Right cardiac atrium (tissue), 5 donors: ENCODE measurements around the gene SLC19A1. TPM values are rescaled to one million over a fixed set of nuclear protein-coding genes. Genes with fewer than 3 reads are reported as not detected.

Experiments
- ATAC-seq, 2 donors: fragments of 200-7000 bp; cut with Tn5 transposase; one replicate each; pipeline versions ENCODE4 v1.8.0 to v1.9.1; 2020; ENCODE audit warnings: moderate library complexity in 2 of 2, mild to moderate bottlenecking in 1 of 2
- DNase-seq, 3 donors: peaks; one replicate each; pipeline ENCODE4 v3.0.0-alpha.2; 2020
- H3K27ac ChIP-seq: one replicate; pipeline ENCODE4 v1.5.1; 2013; ENCODE audit warnings: mild to moderate bottlenecking, low read length, control low read depth, moderate library complexity
- H3K27me3 ChIP-seq: one replicate; pipeline ENCODE4 v1.6.1; 2013; ENCODE audit not compliant: control insufficient read depth, insufficient read depth
- H3K4me1 ChIP-seq: one replicate; pipeline ENCODE4 v1.6.1; 2013; ENCODE audit warnings: low read length; ENCODE audit not compliant: control insufficient read depth, insufficient read depth
- H3K4me3 ChIP-seq: one replicate; pipeline ENCODE4 v1.5.1; 2013; ENCODE audit warnings: low read length, control low read depth
- H3K9me3 ChIP-seq: one replicate; pipeline ENCODE4 v1.6.1; 2013; ENCODE audit warnings: low read length; ENCODE audit not compliant: control insufficient read depth
- WGBS: extraction: QIAGEN DNeasy Blood & Tissue Kit; methylation state at CpG from one replicate; pipeline ENCODE4 v1.1.7; 2013; 5-methylcytosine and 5-hydroxymethylcytosine counted together
- intact Hi-C, 4 donors: fragments of 100-400 bp; cut with DNase I; formaldehyde crosslinking; loops; one replicate each; pipeline versions ENCODE4 v1.11.0 to v1.14.0; 2022 to 2023
- polyA plus RNA-seq: library from polyadenylated mRNA; stranded (reverse); fragments of 200-250 nt; gene quantifications from one replicate; pipeline ENCODE4 v1.2.3, GENCODE V29; 2013
- total RNA-seq, 4 donors: library from RNA; stranded (reverse); fragmentation: NEBNext Ultra II Directional; extraction: Animal tissue kit (Norgen Biotek cat#: 25700); gene quantifications; one replicate each; pipeline ENCODE4 v1.2.1, GENCODE V29; 2021
- donor health status: healthy with polysubstance abuse.
- donor health status: DM: no; HTN: yes; CAD: no.
- donor health status: DM: no; HTN: no; CAD: no.
- donor health status: DM: no; HTN: yes; CAD: no; lungs with severe emphysema.
- donor health status: DM: yes; HTN: yes; CAD: no.

SLC19A1 gene
- total and polyA plus RNA-seq, 5 donors = 2.3 to 5.0 (median 3.9) TPM

DNA sequence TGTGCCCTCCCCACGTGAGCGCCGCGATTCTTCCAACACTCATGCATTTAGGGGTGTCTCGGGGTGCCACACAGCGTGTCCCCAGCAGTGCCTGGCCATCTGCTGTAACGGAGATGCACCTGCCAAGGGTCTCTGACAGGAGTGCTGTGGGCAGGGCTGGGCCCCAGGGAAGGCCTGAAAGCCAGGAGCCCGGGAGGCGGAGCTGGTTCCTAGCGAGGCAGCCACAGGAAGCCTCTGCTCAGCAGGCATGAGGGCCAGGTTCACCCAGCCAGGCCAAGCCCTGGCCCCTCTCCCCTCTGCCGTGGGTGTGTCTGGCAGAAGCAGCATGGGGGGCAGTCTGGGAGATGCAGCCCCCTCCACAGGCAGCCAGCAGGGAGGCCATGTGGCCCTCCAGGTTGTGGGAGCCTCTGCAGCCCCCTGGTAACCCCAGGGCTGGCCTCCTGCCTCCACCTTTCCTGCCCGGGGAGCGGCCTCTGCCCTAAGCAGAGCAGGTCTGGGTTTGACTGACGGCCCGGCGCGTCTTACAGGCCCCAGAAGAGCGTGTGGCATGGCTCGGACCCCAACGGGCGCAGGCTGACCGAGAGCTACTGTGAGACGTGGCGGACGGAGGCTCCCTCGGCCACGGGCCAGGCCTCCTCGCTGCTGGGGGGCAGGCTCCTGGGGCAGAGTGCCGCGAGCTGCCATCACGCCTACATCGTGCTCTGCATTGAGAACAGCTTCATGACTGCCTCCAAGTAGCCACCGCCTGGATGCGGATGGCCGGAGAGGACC is 30.4 kb downstream of the SLC19A1 start:
- H3K27ac ChIP-seq = no peak overlapping the region
- H3K4me1 ChIP-seq = no peaks in the 10 kb centered on the region
- DNase-seq (peak; percentile 11 to 59 (median 40)), ATAC-seq (no peak)
- H3K27me3 ChIP-seq = no peaks in the 10 kb centered on the region
- no peaks in the 10 kb centered on the region for H3K9me3 ChIP-seq
- H3K4me3 ChIP-seq = no peak overlapping the region
- WGBS = 89% methylated on average over 35 of the region's 35 CpGs
- intact Hi-C loops = no loop called here

DNA sequence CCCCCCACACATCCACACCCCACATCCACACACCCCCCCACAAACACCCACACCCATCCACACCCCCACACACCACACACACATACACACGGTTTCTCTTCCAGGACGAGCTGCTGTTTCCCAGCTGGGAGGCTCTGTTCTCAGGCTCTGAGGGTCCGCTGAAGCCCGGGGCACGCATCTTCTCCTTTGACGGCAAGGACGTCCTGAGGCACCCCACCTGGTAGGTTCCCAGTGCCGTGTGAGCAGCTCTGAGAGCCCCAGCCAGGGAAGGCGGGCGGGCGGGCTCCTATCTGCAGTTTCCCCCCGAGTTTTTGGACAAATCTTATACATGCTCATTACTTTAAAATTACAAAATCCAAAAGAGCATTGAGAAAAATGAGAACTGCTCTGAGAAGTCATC is 31.2 kb downstream of the SLC19A1 start:
- H3K4me1 ChIP-seq = no peaks in the 10 kb centered on the region
- 82% methylated on average over 12 of the region's 12 CpGs for WGBS
- no peak for ATAC-seq

GRCh38 chr21:45510466-45510955 is 31.7 kb downstream of the SLC19A1 start:
- ATAC-seq = no peak
- WGBS = 88% methylated on average over 11 of the region's 11 CpGs
- Histone ChIP-seq H3K27ac (no peak overlapping the region), H3K27me3 (no peaks in the 10 kb centered on the region), H3K9me3 (no peaks in the 10 kb centered on the region), H3K4me3 (no peak overlapping the region), H3K4me1 (no peaks in the 10 kb centered on the region)
- intact Hi-C loops = no loop called here
- peak; percentile 7 to 37 (median 16) for DNase-seq

More for the DNA sequence above, 31.2 kb downstream of the SLC19A1 start:
- intact Hi-C loops = no loop called here
- no peak overlapping the region for H3K4me3 ChIP-seq
- H3K27me3 ChIP-seq = no peaks in the 10 kb centered on the region
- peak in 2 of 3 donors; percentile 8 to 44 for DNase-seq
- H3K9me3 ChIP-seq = no peaks in the 10 kb centered on the region
- H3K27ac ChIP-seq = no peak overlapping the region

DNA sequence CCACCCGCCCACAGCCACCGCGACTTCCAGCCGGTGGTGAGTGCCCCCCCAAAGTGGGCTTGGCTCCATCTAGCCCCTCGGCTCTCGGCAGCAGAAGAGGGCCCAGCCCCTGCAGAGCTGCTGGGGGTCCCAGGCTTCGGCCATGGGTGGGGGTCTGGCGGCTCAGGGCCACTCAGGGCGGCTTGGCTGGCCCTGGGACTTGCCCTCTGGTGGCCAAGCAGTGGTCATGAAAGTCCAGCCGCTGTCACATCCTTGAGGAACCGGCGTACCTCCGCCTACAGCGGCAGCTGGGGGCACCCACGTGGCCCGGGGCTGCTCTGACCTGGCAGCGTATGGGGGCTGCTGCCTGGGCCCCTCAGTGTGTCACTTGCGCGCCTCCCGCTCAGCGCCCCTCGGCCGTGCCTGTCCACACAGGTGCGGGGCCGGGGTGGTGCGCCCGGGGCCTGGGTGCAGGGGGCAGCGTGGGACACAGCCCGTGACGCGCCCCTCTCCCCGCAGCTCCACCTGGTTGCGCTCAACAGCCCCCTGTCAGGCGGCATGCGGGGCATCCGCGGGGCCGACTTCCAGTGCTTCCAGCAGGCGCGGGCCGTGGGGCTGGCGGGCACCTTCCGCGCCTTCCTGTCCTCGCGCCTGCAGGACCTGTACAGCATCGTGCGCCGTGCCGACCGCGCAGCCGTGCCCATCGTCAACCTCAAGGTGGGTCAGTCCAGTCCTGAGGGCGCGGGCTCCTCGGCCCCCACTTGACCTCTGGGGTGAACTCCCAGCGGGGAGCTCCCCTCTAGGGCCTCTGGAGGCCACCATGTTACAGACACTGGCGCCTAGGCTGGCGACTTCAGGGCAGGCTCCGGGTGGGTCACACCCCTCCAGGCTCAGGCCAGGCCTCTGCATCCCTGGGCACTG is 32.4 kb downstream of the SLC19A1 start:
- intact Hi-C loops = no loop called here
- no peak overlapping the region for H3K4me3 ChIP-seq
- H3K27me3 ChIP-seq = no peaks in the 10 kb centered on the region
- H3K9me3 ChIP-seq = no peaks in the 10 kb centered on the region
- DNase-seq (peak; percentile 12 to 51 (median 47)), ATAC-seq (no peak)
- H3K4me1 ChIP-seq = no peaks in the 10 kb centered on the region
- no peak overlapping the region for H3K27ac ChIP-seq
- WGBS = 94% methylated on average over 61 of the region's 61 CpGs

DNA sequence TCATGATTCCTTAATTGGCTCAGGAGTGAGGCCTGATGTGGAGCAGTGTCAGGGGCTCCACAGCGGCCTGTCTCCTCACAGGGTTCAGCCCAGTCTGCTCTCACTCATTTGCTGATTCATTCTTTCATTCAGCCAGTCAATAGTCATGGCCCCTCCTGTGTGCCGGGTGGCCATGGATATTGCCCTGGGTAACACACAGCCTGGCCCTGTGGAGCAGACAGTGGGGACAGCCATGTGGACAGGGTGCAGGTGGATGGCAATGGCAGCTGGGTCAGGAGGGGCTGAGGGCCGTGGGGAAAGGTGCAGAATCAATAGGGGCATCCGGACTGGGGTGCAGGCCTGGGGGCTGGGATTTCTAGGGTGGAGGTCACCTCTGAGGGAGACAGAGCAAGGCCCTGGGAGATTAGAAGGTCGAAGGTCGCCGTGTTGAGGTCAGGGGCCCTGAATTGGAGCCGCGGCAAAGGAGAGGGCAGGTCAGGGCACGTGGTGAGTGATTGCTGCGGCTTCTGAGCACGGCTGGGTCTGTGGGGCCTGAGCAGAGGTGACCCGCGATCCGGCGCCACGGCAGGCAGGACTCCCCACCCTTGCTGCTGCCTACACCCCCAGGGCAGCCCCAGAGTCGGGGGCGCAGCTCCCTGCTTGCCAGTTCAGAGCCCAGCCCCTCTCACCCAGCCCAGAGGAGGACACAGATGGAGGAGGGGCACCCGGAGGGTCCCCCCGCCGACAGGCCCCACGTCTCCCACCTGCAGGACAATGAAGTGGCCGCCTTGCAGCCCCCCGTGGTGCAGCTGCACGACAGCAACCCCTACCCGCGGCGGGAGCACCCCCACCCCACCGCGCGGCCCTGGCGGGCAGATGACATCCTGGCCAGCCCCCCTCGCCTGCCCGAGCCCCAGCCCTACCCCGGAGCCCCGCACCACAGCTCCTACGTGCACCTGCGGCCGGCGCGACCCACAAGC is 33.4 kb downstream of the SLC19A1 start:
- 85% methylated on average over 42 of the region's 42 CpGs for WGBS
- intact Hi-C loops = no loop called here
- Histone ChIP-seq H3K4me3 (no peak overlapping the region), H3K27me3 (no peaks in the 10 kb centered on the region), H3K4me1 (no peaks in the 10 kb centered on the region), H3K9me3 (no peaks in the 10 kb centered on the region), H3K27ac (no peak overlapping the region)
- peak; percentile 14 to 59 (median 42) for DNase-seq
- no peak for ATAC-seq

DNA sequence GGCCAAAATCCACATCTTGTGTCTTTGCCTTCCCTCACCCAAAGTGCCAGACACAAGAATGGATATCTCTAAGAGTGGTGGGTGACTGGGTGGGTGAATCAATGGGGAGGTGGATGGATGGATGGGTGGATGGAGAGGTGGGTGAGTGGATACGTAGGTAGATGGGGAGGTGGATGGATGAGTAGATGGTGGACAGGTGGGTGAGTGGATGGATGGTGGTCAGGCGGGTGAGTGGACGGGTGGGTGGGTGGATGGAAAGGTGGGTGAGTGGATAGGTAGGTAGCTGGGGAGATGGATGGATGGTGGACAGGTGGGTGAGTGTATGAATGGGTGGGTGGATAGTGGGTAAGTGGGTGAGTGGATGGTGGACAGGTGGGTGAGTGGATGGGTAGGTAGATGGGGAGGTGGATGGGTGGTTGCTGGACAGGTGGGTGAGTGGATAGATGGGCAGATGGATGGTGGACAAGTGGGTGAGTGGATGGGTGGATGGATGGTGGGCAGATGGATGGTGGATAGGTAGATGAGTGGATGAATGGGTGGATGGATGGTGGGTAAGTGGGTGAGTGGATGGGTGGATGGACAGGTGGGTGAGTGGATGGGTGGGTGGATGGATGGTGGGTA is 34.2 kb downstream of the SLC19A1 start:
- Histone ChIP-seq H3K27me3 (no peaks in the 10 kb centered on the region), H3K4me1 (no peaks in the 10 kb centered on the region), H3K9me3 (no peaks in the 10 kb centered on the region), H3K4me3 (no peak overlapping the region), H3K27ac (no peak overlapping the region)
- no peak for ATAC-seq
- WGBS = 97% methylated on average over 3 of the region's 3 CpGs
- intact Hi-C loops = no loop called here
- peak in 2 of 3 donors; percentile 5 to 15 for DNase-seq

DNA sequence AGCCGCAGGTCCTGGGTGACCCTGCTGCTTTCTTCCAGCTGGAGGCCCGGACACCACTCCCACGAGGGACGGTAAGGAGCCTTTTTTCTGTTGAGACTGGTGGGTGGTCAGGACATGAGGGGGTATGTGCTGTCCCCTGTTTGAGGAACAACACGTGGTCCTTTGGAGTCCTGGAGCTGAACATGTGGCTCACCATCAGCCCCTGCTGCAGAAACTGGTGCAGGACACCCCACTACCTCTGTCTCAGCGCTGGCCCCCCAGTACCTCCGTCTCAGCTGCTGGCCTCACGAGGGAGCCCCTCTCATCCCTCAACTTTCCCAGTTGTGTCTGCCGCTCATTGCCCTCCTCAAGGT is 34.7 kb downstream of the SLC19A1 start:
- H3K27ac ChIP-seq = no peak overlapping the region
- DNase-seq (peak in 1 of 3 donors; percentile 4), ATAC-seq (no peak)
- no peaks in the 10 kb centered on the region for H3K9me3 ChIP-seq
- H3K4me1 ChIP-seq = no peaks in the 10 kb centered on the region
- no peaks in the 10 kb centered on the region for H3K27me3 ChIP-seq
- intact Hi-C loops = no loop called here
- H3K4me3 ChIP-seq = no peak overlapping the region
- 88% methylated on average over 9 of the region's 9 CpGs for WGBS

GRCh38 chr21:45506836-45507522 is 35.3 kb downstream of the SLC19A1 start:
- no peaks in the 10 kb centered on the region for H3K4me1 ChIP-seq
- no peak overlapping the region for H3K4me3 ChIP-seq
- intact Hi-C loops = no loop called here
- no peaks in the 10 kb centered on the region for H3K27me3 ChIP-seq
- H3K27ac ChIP-seq = no peak overlapping the region
- WGBS = 87% methylated on average over 12 of the region's 13 CpGs
- DNase-seq = peak; percentile 10 to 55 (median 54)
- ATAC-seq = no peak
- H3K9me3 ChIP-seq = no peaks in the 10 kb centered on the region

DNA sequence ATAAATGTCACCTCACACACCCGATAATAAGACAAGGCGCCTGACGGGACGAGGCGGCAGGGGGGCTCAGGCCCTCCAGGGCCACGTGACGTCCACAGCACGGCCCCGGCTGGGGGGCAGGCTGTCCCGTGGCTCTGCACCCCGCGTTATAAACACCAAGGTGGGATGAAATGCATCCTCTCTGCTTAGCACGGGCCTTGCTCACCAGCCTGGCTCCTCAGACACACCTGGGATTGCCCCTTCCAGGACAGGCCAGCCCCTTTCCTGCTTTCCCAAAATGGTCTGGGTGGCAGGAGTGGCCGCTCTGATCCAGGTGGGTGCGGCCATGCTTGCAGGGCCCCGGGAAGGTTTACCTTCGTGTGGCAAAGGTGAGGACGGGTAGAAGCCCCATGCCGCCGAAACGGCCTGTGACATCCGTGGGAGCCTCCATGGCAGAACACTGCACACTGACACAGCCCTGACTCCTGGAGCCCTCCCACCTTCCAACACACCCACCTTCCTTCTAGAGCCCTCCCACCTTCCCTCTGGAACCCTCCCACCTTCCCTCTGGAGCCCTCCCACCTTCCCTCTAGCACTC is 35.9 kb downstream of the SLC19A1 start:
- H3K4me3 ChIP-seq = no peak overlapping the region
- DNase-seq (peak; percentile 7 to 39 (median 28)), ATAC-seq (no peak)
- intact Hi-C loops = no loop called here
- no peaks in the 10 kb centered on the region for H3K27me3 ChIP-seq
- H3K27ac ChIP-seq = no peak overlapping the region
- no peaks in the 10 kb centered on the region for H3K9me3 ChIP-seq
- 86% methylated on average over 22 of the region's 22 CpGs for WGBS
- H3K4me1 ChIP-seq = no peaks in the 10 kb centered on the region
